Kidney (tissue), 14 donors: ENCODE data around the gene DDX20. TPM values are rescaled to one million over a fixed set of nuclear protein-coding genes. Genes with fewer than 3 reads are reported as not detected.

Source experiments
- DNase-seq, 5 donors: peaks; one replicate each; pipeline ENCODE4 v3.0.0-alpha.2; 2013 to 2020
- FAIRE-seq: peaks from 2 replicates; lab custom pipeline; 2012; peaks lifted over from hg19 to GRCh38; lab: Jason Lieb, UNC
- H3K27ac ChIP-seq, 2 donors: one replicate each; pipeline ENCODE4 v1.7.0; 2013; ENCODE audit warnings: low read depth in 2 of 2, low read length in 2 of 2, inconsistent platforms in 1 of 2
- H3K27me3 ChIP-seq: one replicate; pipeline ENCODE4 v1.7.1; 2013; ENCODE audit warnings: low read length, inconsistent platforms; ENCODE audit not compliant: control insufficient read depth, insufficient read depth
- H3K36me3 ChIP-seq, 3 donors: one replicate each; pipeline versions ENCODE4 v1.7.0 to v1.7.1; 2013; ENCODE audit warnings: low read length in 3 of 3, control low read depth in 1 of 3, inconsistent platforms in 1 of 3; ENCODE audit not compliant: insufficient read depth in 3 of 3, control insufficient read depth in 2 of 3
- H3K4me1 ChIP-seq, 3 donors: one replicate each; pipeline versions ENCODE4 v1.7.0 to v1.7.1; 2013; ENCODE audit warnings: low read length in 3 of 3, inconsistent platforms in 1 of 3, low read depth in 1 of 3; ENCODE audit not compliant: control insufficient read depth in 2 of 3, insufficient read depth in 2 of 3
- H3K4me3 ChIP-seq, 3 donors: one replicate each; pipeline versions ENCODE4 v1.7.0 to v1.8.1; 2013; ENCODE audit warnings: low read length in 3 of 3, control low read depth in 1 of 3, inconsistent platforms in 1 of 3
- H3K9ac ChIP-seq, 3 donors: one replicate each; pipeline versions ENCODE4 v1.7.0 to v1.7.1; 2013; ENCODE audit warnings: low read length in 3 of 3, control low read depth in 1 of 3, inconsistent platforms in 1 of 3
- H3K9me3 ChIP-seq, 3 donors: one replicate each; pipeline versions ENCODE4 v1.7.0 to v1.7.1; 2013; ENCODE audit warnings: low read length in 3 of 3, control low read depth in 1 of 3, inconsistent platforms in 1 of 3; ENCODE audit not compliant: control insufficient read depth in 2 of 3, insufficient read depth in 1 of 3
- intact Hi-C: fragments of 100-400 bp; cut with DNase I; formaldehyde crosslinking; loops from one replicate; pipeline ENCODE4 v1.11.1; 2022
- polyA plus RNA-seq: library from polyadenylated mRNA; stranded (reverse); fragments of 350-450 nt; fragmentation: Illumina TruSeq; extraction: RNeasy Lipid Tissue Mini Kit (QIAGEN cat#74804); gene quantifications from one replicate; pipeline ENCODE4 v1.2.3, GENCODE V29; 2014; ENCODE audit warnings: low read depth, low replicate concordance; ENCODE audit not compliant: insufficient read depth
- total RNA-seq: library from RNA; stranded (reverse); fragmentation: NEBNext Ultra II Directional; extraction: Animal tissue kit (Norgen Biotek cat#: 25700); gene quantifications from one replicate; pipeline ENCODE4 v1.2.1, GENCODE V29; 2021
- TF ChIP-seq, protein P1 (sequence below): IDR thresholded peaks from 3 replicates; pipeline ENCODE4 v1.5.1; 2012; ENCODE audit warnings: mild to moderate bottlenecking, moderate library complexity, borderline replicate concordance; ENCODE audit not compliant: insufficient read depth; ENCODE audit errors: extremely low read depth
- donor health status: control.
- donor health status: control.
- donor health status: control.
- donor health status: control.
- donor health status: control.
- donor health status: DM: yes; HTN: yes; CAD: no.
- donor health status: Normal renal cell carcinoma (clear cell type).

The DDX20 gene
- total and polyA plus RNA-seq, 2 donors from 2014 or later = 5.5 to 9.6 TPM

DNA sequence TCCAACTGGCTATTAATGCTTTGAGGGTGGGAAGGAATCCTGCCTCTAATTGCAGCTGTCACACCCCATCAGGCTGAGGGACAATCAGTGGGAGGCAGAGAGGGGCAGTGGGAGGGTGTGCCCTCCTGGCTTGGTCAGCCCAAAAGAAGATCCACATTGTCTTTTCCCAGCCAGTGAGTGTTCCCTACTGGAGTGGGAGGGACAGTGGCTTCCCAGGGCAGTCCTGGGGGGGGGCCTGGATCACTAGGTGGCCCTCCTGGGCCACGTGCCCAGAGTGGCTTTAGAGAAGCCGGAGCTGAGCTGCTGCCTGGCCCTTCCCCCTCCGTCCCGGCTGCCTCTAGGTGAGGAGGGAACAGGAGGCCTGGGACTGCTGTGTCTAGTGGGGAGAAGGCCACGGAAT is 30.5 kb upstream of the DDX20 start:
- Histone ChIP-seq H3K9ac (no peak overlapping the region), H3K4me1 (peaks cover 0 to 4% (median 0%) of the 10 kb centered on the region in 3 donors), H3K36me3 (no peaks in the 10 kb centered on the region), H3K27me3 (no peaks in the 10 kb centered on the region), H3K27ac (no peak overlapping the region), H3K9me3 (no peaks in the 10 kb centered on the region), H3K4me3 (no peak overlapping the region)
- DNase-seq (peak in 4 of 5 donors; percentile 58 to 76 (median 70)), FAIRE-seq (no peak)
- intact Hi-C loops = no loop called here
- TF ChIP-seq, protein P1, sequence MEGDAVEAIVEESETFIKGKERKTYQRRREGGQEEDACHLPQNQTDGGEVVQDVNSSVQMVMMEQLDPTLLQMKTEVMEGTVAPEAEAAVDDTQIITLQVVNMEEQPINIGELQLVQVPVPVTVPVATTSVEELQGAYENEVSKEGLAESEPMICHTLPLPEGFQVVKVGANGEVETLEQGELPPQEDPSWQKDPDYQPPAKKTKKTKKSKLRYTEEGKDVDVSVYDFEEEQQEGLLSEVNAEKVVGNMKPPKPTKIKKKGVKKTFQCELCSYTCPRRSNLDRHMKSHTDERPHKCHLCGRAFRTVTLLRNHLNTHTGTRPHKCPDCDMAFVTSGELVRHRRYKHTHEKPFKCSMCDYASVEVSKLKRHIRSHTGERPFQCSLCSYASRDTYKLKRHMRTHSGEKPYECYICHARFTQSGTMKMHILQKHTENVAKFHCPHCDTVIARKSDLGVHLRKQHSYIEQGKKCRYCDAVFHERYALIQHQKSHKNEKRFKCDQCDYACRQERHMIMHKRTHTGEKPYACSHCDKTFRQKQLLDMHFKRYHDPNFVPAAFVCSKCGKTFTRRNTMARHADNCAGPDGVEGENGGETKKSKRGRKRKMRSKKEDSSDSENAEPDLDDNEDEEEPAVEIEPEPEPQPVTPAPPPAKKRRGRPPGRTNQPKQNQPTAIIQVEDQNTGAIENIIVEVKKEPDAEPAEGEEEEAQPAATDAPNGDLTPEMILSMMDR = no peak

DNA sequence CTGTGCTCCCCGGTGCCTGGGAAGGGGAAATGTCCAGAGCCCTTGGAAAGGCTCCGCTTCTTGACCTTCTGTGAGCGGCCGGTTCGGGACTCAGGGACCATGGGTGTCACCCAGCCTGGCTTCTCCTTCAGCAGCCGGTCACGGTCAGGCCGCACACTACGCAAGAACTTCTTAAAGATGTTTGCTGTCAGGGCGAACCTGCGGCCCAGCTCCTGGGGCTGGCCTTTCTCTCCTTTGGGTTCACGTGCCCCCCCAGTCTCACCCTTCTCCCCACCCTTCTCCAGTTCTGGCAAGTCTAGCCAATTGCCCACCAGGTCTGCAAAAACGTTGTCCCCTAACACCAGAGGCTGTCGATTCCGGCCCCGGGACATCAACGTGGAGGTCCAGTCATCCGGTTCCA is 28.6 kb upstream of the DDX20 start:
- TF ChIP-seq, protein P1 = no peak
- Histone ChIP-seq H3K27ac (no peak overlapping the region), H3K9ac (no peak overlapping the region), H3K36me3 (no peaks in the 10 kb centered on the region), H3K4me1 (peaks cover 0 to 4% (median 0%) of the 10 kb centered on the region in 3 donors), H3K4me3 (no peak overlapping the region), H3K27me3 (no peaks in the 10 kb centered on the region), H3K9me3 (no peaks in the 10 kb centered on the region)
- FAIRE-seq (no peak), DNase-seq (no peak)
- intact Hi-C loops = no loop called here

- TF ChIP-seq, protein P1 = no peak
- peak in 4 of 5 donors; percentile 40 to 60 (median 48) for DNase-seq
- intact Hi-C loops = no loop called here
- no peak overlapping the region for H3K4me3 ChIP-seq
- H3K27me3 ChIP-seq = no peaks in the 10 kb centered on the region
- H3K36me3 ChIP-seq = no peaks in the 10 kb centered on the region
- FAIRE-seq = no peak
- no peaks in the 10 kb centered on the region for H3K9me3 ChIP-seq
- H3K27ac ChIP-seq = no peak overlapping the region
- no peak overlapping the region for H3K9ac ChIP-seq
- peaks cover 0 to 12% (median 10%) of the 10 kb centered on the region in 3 donors for H3K4me1 ChIP-seq
These were observed 26.3 kb upstream of the DDX20 start for GRCh38 chr1:111729271-111729921.
